ENCODE data around the gene NCAPD2.
A peak's percentile ranks its signal among the peaks of the same experiment; 100 is the strongest.

NCAPD2 gene

DNA sequence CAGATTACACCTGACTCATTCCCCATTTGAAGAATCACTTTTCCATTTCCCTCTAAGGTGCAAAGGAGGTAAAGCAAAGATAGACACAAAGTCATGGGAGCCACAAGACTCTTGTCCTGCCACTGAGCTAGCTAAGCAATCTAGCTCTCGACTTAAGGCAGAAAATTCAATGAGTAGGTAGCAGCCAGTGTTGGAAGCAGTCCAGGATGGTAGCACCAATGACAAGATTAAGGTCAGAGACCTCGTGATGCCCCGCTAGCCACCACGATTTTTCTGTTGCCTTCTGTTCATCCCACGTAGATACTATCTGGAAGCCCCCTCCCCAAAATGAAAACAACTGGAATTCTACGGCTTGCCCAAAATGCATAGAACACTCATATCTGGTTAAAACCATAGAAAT is 24.8 kb upstream of the NCAPD2 start:
- H3K4me3 ChIP-seq (ENCODE audit: low read depth, low read length): peak overlapping the region; percentile 88
- H3K9me3 ChIP-seq (ENCODE audit: control insufficient read depth, low read length): no peaks in the 10 kb centered on the region
- no peak overlapping the region for H2AFZ ChIP-seq
- H3K27ac ChIP-seq: no peak overlapping the region
- no peak overlapping the region for H3K9ac ChIP-seq
- no peaks in the 10 kb centered on the region for H3K27me3 ChIP-seq (ENCODE audit: control insufficient read depth, insufficient read depth, low read length)
- H3K4me1 ChIP-seq: peaks cover 13% of the 10 kb centered on the region
- no peaks in the 10 kb centered on the region for H3K79me2 ChIP-seq
- TF ChIP-seq, protein P1, sequence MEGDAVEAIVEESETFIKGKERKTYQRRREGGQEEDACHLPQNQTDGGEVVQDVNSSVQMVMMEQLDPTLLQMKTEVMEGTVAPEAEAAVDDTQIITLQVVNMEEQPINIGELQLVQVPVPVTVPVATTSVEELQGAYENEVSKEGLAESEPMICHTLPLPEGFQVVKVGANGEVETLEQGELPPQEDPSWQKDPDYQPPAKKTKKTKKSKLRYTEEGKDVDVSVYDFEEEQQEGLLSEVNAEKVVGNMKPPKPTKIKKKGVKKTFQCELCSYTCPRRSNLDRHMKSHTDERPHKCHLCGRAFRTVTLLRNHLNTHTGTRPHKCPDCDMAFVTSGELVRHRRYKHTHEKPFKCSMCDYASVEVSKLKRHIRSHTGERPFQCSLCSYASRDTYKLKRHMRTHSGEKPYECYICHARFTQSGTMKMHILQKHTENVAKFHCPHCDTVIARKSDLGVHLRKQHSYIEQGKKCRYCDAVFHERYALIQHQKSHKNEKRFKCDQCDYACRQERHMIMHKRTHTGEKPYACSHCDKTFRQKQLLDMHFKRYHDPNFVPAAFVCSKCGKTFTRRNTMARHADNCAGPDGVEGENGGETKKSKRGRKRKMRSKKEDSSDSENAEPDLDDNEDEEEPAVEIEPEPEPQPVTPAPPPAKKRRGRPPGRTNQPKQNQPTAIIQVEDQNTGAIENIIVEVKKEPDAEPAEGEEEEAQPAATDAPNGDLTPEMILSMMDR (IDR thresholded peaks at IDR 0.05): no peak
- H3K36me3 ChIP-seq (ENCODE audit: control insufficient read depth, insufficient read depth, low read length): no peaks in the 10 kb centered on the region
- H3K4me2 ChIP-seq (ENCODE audit: low read length): peak overlapping the region; percentile 97

DNA sequence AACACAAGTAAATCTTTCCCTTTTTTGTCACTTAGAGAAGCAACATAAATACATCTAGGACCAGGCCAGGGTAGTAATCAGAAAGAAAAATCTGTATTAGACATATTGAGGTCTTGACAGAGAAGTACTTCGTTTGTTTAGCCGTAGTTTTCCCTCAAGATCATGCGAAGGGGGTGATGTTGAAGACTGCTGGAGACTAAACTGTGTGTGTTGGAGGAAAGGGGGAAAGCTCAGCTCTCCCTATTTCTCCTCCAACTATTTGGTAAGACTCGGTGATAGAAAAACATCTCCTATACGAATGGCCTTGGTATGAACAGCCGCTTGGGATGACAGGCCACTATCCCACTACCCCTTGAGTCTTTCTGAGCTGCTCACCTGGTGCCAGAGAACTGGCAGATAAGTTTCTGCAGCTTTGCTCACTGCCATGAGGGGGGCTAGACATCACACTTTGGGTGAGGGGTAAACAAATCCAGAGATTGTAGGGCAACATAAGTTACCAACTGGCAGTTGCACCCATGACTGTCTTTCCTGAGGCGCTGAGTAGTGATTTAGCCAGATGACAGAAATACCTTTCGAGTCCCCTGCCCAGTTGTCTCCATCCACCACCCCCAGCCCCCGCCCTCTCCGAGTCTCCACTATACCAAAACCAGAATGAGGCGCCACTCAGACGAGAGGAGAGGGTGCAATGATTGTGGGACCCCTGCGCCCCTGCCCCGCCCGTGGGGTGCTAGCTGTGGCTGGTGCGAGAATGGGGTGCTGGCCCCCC is 24.1 kb upstream of the NCAPD2 start:
- Histone ChIP-seq H3K4me2 (ENCODE audit: low read length) (peak overlapping the region; percentile 97), H3K4me3 (ENCODE audit: low read depth, low read length) (peak overlapping the region; percentile 88), H2AFZ (peak overlapping the region; percentile 93), H3K27me3 (ENCODE audit: control insufficient read depth, insufficient read depth, low read length) (no peaks in the 10 kb centered on the region), H3K36me3 (ENCODE audit: control insufficient read depth, insufficient read depth, low read length) (no peaks in the 10 kb centered on the region), H3K9me3 (ENCODE audit: control insufficient read depth, low read length) (no peaks in the 10 kb centered on the region), H3K9ac (peak overlapping the region; percentile 13), H3K79me2 (no peaks in the 10 kb centered on the region), H3K4me1 (peaks cover 13% of the 10 kb centered on the region), H3K27ac (peak overlapping the region; percentile 83)
- TF ChIP-seq, protein P1 (IDR thresholded peaks at IDR 0.05): no peak

DNA sequence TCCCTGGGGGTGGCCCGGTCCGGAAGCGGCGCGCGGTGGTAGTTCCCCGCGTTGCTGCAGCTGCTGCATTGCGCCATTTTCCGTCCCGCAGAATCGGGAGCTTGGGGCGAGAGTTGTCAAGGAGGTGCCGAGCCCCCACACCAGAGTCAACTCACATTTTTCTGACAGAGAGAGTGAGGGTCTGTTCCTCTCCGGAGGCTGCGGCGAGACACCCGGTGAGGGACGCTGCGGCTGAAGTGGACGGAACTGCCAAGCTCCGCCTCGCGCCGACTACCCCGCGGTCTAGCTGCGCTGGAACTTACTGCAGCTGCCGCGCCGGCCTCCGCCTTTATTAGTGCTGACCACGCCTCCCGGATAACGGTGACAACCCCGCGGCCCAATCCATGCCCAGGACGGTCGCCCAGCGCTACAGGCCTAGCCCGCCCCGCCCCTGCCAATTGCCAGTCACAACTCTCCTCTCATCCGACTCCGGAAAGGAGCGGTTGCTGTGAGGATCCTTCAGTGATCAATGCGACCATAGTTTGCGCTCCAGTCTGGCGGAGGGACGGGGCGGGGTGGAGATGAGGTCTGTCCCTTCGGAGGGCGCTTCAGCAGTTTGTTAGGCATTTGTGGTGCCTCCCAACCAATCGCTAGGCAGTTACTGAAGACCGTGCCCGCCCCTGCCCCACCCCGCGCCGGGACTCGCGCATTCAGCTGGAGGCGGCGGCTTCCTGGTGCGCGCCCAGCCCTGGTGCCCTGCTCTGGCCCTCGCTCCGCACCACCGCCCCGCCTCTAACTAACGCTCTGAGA is 23.3 kb upstream of the NCAPD2 start, which contains the start of gene VAMP1:
TSS of gene VAMP1 (minus strand) at position 303 of the 789 bp plus-strand sequence. CDS start at position 157, 146 bp downstream.
- H3K27ac ChIP-seq: peak within 1 kb of the TSS; percentile 83

DNA sequence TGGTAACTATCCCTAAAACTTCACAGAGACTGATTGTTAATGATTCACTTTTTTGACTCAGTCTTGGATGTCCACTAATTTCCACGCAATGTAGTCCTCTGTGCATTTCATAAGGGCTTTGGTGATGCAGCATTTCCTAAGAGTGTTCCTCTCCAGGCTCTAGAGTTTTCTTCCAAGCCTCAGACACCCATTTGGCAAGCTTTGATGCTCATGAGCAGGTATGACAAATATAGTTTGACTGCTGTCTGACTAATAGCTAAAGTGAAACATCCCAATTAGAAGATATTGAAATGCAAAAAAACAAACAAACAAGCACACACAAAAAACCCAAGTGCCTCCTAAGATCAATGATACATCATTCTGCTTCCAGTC is 21.9 kb upstream of the NCAPD2 start:
- TF ChIP-seq, protein P1 (IDR thresholded peaks at IDR 0.05): no peak
- no peaks in the 10 kb centered on the region for H3K79me2 ChIP-seq
- H2AFZ ChIP-seq: no peak overlapping the region
- H3K4me1 ChIP-seq: peaks cover 13% of the 10 kb centered on the region
- no peaks in the 10 kb centered on the region for H3K27me3 ChIP-seq (ENCODE audit: control insufficient read depth, insufficient read depth, low read length)
- no peak overlapping the region for H3K4me2 ChIP-seq (ENCODE audit: low read length)
- H3K9me3 ChIP-seq (ENCODE audit: control insufficient read depth, low read length): no peaks in the 10 kb centered on the region
- no peak overlapping the region for H3K9ac ChIP-seq
- H3K27ac ChIP-seq: no peak overlapping the region
- H3K36me3 ChIP-seq (ENCODE audit: control insufficient read depth, insufficient read depth, low read length): no peaks in the 10 kb centered on the region
- no peak overlapping the region for H3K4me3 ChIP-seq (ENCODE audit: low read depth, low read length)

More for the DNA sequence above, 23.3 kb upstream of the NCAPD2 start, which contains the start of gene VAMP1:
- peak within 1 kb of the TSS; percentile 13 for H3K9ac ChIP-seq
- H3K4me1 ChIP-seq: peaks cover 13% of the 10 kb centered on the region
- no peaks in the 10 kb centered on the region for H3K27me3 ChIP-seq (ENCODE audit: control insufficient read depth, insufficient read depth, low read length)
- H3K4me2 ChIP-seq (ENCODE audit: low read length): peak within 1 kb of the TSS; percentile 97
- peak within 1 kb of the TSS; percentile 93 for H2AFZ ChIP-seq
- TF ChIP-seq, protein P1 (IDR thresholded peaks at IDR 0.05): no peak
- no peaks in the 10 kb centered on the region for H3K79me2 ChIP-seq
- no peaks in the 10 kb centered on the region for H3K36me3 ChIP-seq (ENCODE audit: control insufficient read depth, insufficient read depth, low read length)
- no peaks in the 10 kb centered on the region for H3K9me3 ChIP-seq (ENCODE audit: control insufficient read depth, low read length)
- H3K4me3 ChIP-seq (ENCODE audit: low read depth, low read length): peak within 1 kb of the TSS; percentile 88

Data from parathyroid adenoma (tissue), 2 donors.